ENCODE measurements around the gene TXNL1. TPM values are rescaled to one million over a fixed set of nuclear protein-coding genes. Genes with fewer than 3 reads are reported as not detected.

The TXNL1 gene
- total RNA-seq, 1 donor from 2014 or later: 74.0 TPM

GRCh38 chr18:56672981-56673380 is 34.6 kb upstream of the TXNL1 start:
- H3K36me3 Mint-ChIP-seq (ENCODE audit: low read depth, unreplicated experiment): no peaks in the 10 kb centered on the region
- H3K27me3 Mint-ChIP-seq (ENCODE audit: unreplicated experiment): no peaks in the 10 kb centered on the region
- H3K27ac Mint-ChIP-seq (ENCODE audit: unreplicated experiment): peak overlapping the region; percentile 99
- no peak for TF ChIP-seq CTCF (IDR thresholded peaks at IDR 0.05; ENCODE audit: unreplicated experiment)
- H3K4me1 Mint-ChIP-seq (ENCODE audit: unreplicated experiment): peaks cover 49% of the 10 kb centered on the region
- H3K4me3 Mint-ChIP-seq (ENCODE audit: unreplicated experiment): peak overlapping the region; percentile 68
- H3K9me3 Mint-ChIP-seq (ENCODE audit: unreplicated experiment): no peaks in the 10 kb centered on the region
- DNase-seq (ENCODE audit: low spot score): no peak

- peak overlapping the region; percentile 99 for H3K27ac Mint-ChIP-seq (ENCODE audit: unreplicated experiment)
- peak overlapping the region; percentile 79 for H3K4me3 Mint-ChIP-seq (ENCODE audit: unreplicated experiment)
- H3K36me3 Mint-ChIP-seq (ENCODE audit: low read depth, unreplicated experiment): no peaks in the 10 kb centered on the region
- peaks cover 44% of the 10 kb centered on the region for H3K4me1 Mint-ChIP-seq (ENCODE audit: unreplicated experiment)
- no peaks in the 10 kb centered on the region for H3K27me3 Mint-ChIP-seq (ENCODE audit: unreplicated experiment)
- TF ChIP-seq CTCF (IDR thresholded peaks at IDR 0.05; ENCODE audit: unreplicated experiment): no peak
- peak; percentile 26 for DNase-seq (ENCODE audit: low spot score)
- H3K9me3 Mint-ChIP-seq (ENCODE audit: unreplicated experiment): no peaks in the 10 kb centered on the region
Observed at GRCh38 chr18:56672391-56672790, 34.0 kb upstream of the TXNL1 start.

GRCh38 chr18:56662902-56663301 is 24.5 kb upstream of the TXNL1 start:
- Mint-ChIP-seq H3K4me3 (ENCODE audit: unreplicated experiment) (no peak overlapping the region), H3K27me3 (ENCODE audit: unreplicated experiment) (no peaks in the 10 kb centered on the region), H3K27ac (ENCODE audit: unreplicated experiment) (no peak overlapping the region), H3K36me3 (ENCODE audit: low read depth, unreplicated experiment) (no peaks in the 10 kb centered on the region), H3K9me3 (ENCODE audit: unreplicated experiment) (no peaks in the 10 kb centered on the region), H3K4me1 (ENCODE audit: unreplicated experiment) (peaks cover 7% of the 10 kb centered on the region)
- no peak for TF ChIP-seq CTCF (IDR thresholded peaks at IDR 0.05; ENCODE audit: unreplicated experiment)
- no peak for DNase-seq (ENCODE audit: low spot score)

GRCh38 chr18:56662502-56662901 is 24.1 kb upstream of the TXNL1 start:
- peaks cover 7% of the 10 kb centered on the region for H3K4me1 Mint-ChIP-seq (ENCODE audit: unreplicated experiment)
- H3K4me3 Mint-ChIP-seq (ENCODE audit: unreplicated experiment): no peak overlapping the region
- no peaks in the 10 kb centered on the region for H3K9me3 Mint-ChIP-seq (ENCODE audit: unreplicated experiment)
- no peaks in the 10 kb centered on the region for H3K27me3 Mint-ChIP-seq (ENCODE audit: unreplicated experiment)
- no peak overlapping the region for H3K27ac Mint-ChIP-seq (ENCODE audit: unreplicated experiment)
- H3K36me3 Mint-ChIP-seq (ENCODE audit: low read depth, unreplicated experiment): no peaks in the 10 kb centered on the region
- TF ChIP-seq CTCF (IDR thresholded peaks at IDR 0.05; ENCODE audit: unreplicated experiment): no peak
- no peak for DNase-seq (ENCODE audit: low spot score)

- Mint-ChIP-seq H3K27ac (ENCODE audit: unreplicated experiment) (peak overlapping the region; percentile 44), H3K9me3 (ENCODE audit: unreplicated experiment) (no peaks in the 10 kb centered on the region), H3K27me3 (ENCODE audit: unreplicated experiment) (no peaks in the 10 kb centered on the region), H3K36me3 (ENCODE audit: low read depth, unreplicated experiment) (no peaks in the 10 kb centered on the region), H3K4me3 (ENCODE audit: unreplicated experiment) (no peak overlapping the region), H3K4me1 (ENCODE audit: unreplicated experiment) (peaks cover 5% of the 10 kb centered on the region)
- TF ChIP-seq CTCF (IDR thresholded peaks at IDR 0.05; ENCODE audit: unreplicated experiment): no peak
- no peak for DNase-seq (ENCODE audit: low spot score)
Observed at GRCh38 chr18:56662063-56662408, 23.6 kb upstream of the TXNL1 start.
